Measurements from ENCODE around the gene IFT20. TPM values are rescaled to one million over a fixed set of nuclear protein-coding genes. Genes with fewer than 3 reads are reported as not detected.
"Not testable (repeated sequence)": the region's sequence is repeated elsewhere in the genome, so short reads cannot be mapped to it uniquely, and the experiment has no call there.

Gene IFT20
- total RNA-seq, 1 donor from 2014 or later = 33.2 TPM

DNA sequence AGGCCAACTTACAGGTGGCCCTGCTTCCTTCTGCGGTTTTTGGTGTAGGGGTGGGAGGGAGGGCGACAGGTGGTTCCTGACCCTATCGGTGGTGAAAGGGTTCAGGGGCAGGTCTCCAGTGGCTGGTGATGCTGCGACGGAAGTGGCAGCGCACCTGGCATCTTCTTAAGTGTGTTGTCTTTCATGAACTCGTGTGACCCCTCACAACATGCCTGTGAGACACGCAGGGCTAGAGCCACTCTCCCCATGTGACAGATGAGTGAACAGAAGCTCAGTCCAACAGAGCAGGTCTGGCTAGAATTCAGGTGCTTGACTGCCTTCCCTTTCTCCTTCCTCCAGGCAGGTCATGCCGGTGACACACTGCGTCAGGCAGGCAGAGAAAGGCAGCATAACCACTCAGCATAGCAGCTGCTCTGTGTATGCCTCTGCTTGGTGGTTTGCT is 8.2 kb upstream of the IFT20 start:
- Histone ChIP-seq H3K4me3 (no peak overlapping the region), H3K4me1 (peaks cover 36% of the 10 kb centered on the region), H3K27me3 (ENCODE audit: low read depth) (no peaks in the 10 kb centered on the region), H3K27ac (no peak overlapping the region), H3K36me3 (peaks cover 92% of the 10 kb centered on the region), H3K9me3 (no peaks in the 10 kb centered on the region)
- TF ChIP-seq, protein P1, sequence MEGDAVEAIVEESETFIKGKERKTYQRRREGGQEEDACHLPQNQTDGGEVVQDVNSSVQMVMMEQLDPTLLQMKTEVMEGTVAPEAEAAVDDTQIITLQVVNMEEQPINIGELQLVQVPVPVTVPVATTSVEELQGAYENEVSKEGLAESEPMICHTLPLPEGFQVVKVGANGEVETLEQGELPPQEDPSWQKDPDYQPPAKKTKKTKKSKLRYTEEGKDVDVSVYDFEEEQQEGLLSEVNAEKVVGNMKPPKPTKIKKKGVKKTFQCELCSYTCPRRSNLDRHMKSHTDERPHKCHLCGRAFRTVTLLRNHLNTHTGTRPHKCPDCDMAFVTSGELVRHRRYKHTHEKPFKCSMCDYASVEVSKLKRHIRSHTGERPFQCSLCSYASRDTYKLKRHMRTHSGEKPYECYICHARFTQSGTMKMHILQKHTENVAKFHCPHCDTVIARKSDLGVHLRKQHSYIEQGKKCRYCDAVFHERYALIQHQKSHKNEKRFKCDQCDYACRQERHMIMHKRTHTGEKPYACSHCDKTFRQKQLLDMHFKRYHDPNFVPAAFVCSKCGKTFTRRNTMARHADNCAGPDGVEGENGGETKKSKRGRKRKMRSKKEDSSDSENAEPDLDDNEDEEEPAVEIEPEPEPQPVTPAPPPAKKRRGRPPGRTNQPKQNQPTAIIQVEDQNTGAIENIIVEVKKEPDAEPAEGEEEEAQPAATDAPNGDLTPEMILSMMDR (IDR thresholded peaks at IDR 0.05) = no peak
- no peak for DNase-seq
- no peak for ATAC-seq
- intact Hi-C loops (cut with DNase I) = no loop called here

- intact Hi-C loops (cut with DNase I) = no loop called here
- Histone ChIP-seq H3K4me1 (peaks cover 45% of the 10 kb centered on the region), H3K9me3 (no peaks in the 10 kb centered on the region), H3K27me3 (ENCODE audit: low read depth) (no peaks in the 10 kb centered on the region), H3K4me3 (no peak overlapping the region), H3K27ac (no peak overlapping the region), H3K36me3 (peaks cover 80% of the 10 kb centered on the region)
- TF ChIP-seq, protein P1 (IDR thresholded peaks at IDR 0.05) = no peak
- ATAC-seq (no peak), DNase-seq (no peak)
Observed at GRCh38 chr17:28342313-28342712, 7.0 kb upstream of the IFT20 start.

DNA sequence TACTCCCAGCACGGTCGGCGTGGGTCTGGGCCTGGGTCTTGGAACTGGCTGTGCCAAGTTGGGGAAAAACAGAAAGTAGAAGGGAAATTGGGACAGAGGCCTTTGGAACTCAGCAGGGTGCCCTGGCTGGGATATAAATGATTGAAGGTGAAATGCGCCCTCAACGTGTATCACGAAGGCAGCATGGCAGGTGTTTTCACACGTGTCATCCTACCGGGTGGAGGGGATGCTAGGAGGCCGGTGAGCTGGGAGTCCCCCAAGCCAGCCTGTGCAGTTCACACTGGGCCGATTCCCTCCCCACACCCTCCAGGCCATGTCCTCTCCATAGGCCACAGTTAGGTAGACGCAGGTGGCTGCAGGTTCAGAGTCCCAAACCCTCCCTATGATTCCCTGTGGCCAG is 6.2 kb upstream of the IFT20 start:
- peaks cover 45% of the 10 kb centered on the region for H3K4me1 ChIP-seq
- no peak overlapping the region for H3K27ac ChIP-seq
- H3K9me3 ChIP-seq = no peaks in the 10 kb centered on the region
- no peak for DNase-seq
- H3K27me3 ChIP-seq (ENCODE audit: low read depth) = no peaks in the 10 kb centered on the region
- TF ChIP-seq, protein P1 (IDR thresholded peaks at IDR 0.05) = no peak
- no peak for ATAC-seq
- intact Hi-C loops (cut with DNase I) = no loop called here
- peaks cover 73% of the 10 kb centered on the region for H3K36me3 ChIP-seq
- H3K4me3 ChIP-seq = no peak overlapping the region

GRCh38 chr17:28340374-28340773 is 5.1 kb upstream of the IFT20 start:
- no peak for ATAC-seq
- intact Hi-C loops (cut with DNase I) = no loop called here
- H3K36me3 ChIP-seq = peaks cover 61% of the 10 kb centered on the region

GRCh38 chr17:28339431-28339830 is 4.2 kb upstream of the IFT20 start:
- intact Hi-C loops (cut with DNase I) = no loop called here
- DNase-seq = no peak
- no peaks in the 10 kb centered on the region for H3K27me3 ChIP-seq (ENCODE audit: low read depth)
- peaks cover 52% of the 10 kb centered on the region for H3K36me3 ChIP-seq
- H3K9me3 ChIP-seq = no peaks in the 10 kb centered on the region
- no peak overlapping the region for H3K4me3 ChIP-seq
- TF ChIP-seq, protein P1 (IDR thresholded peaks at IDR 0.05) = no peak
- no peak for ATAC-seq
- peaks cover 42% of the 10 kb centered on the region for H3K4me1 ChIP-seq
- no peak overlapping the region for H3K27ac ChIP-seq

More at GRCh38 chr17:28340374-28340773, 5.1 kb upstream of the IFT20 start:
- Histone ChIP-seq H3K27me3 (ENCODE audit: low read depth) (no peaks in the 10 kb centered on the region), H3K4me3 (no peak overlapping the region), H3K27ac (no peak overlapping the region), H3K4me1 (peaks cover 39% of the 10 kb centered on the region), H3K9me3 (no peaks in the 10 kb centered on the region)
- TF ChIP-seq, protein P1 (IDR thresholded peaks at IDR 0.05) = no peak
- no peak for DNase-seq

DNA sequence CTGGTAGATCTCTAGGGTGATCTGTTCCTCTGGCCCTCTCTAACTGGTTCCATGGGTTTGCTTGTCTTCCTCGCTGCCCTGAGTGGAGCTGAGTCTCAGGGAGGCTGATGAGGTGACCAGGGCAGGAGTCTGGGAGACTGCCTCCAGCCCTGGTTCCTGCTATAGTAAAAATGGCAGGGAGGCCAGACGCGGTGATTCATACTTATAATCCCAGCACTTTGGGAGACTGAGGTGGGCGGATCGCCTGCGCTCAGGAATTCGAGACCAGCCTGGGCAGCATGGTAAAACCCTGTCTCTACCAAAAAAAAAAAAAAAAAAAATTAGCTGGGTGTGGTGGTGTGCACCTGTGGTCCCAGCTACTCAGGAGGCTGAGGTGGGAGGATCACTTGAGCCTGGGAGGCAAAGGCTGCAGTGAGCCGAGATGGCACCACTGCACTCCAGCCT is 3.5 kb upstream of the IFT20 start:
- not testable (repeated sequence) for H3K4me3 ChIP-seq

More for the DNA sequence above, 3.5 kb upstream of the IFT20 start:
- peaks cover 49% of the 10 kb centered on the region for H3K4me1 ChIP-seq
- H3K9me3 ChIP-seq; intact Hi-C loops (cut with DNase I); DNase-seq; ATAC-seq; H3K27me3 ChIP-seq (ENCODE audit: low read depth): not testable (repeated sequence)
- H3K27ac ChIP-seq = peak overlapping the region; percentile 51
- peaks cover 45% of the 10 kb centered on the region for H3K36me3 ChIP-seq

Data from lower lobe of right lung (tissue), 2 donors.